HepG2 (cell line): ENCODE measurements around the gene SKI. TPM values are rescaled to one million over a fixed set of nuclear protein-coding genes. Genes with fewer than 3 reads are reported as not detected.

Source experiments
- ATF7-NPFF ChIP-seq: sonication (generic); formaldehyde crosslinking; IDR thresholded peaks from 2 replicates; pipeline ENCODE4 v1.8.1; 2023; ENCODE audit warnings: mild to moderate bottlenecking, low read depth, missing genetic modification reagents, moderate library complexity
- ERF ChIP-seq: IDR thresholded peaks from 2 replicates; pipeline ENCODE4 v1.6.1; 2018; ENCODE audit warnings: missing biosample characterization, missing genetic modification reagents
- FLYWCH1 ChIP-seq: sonication (generic); formaldehyde crosslinking; IDR thresholded peaks from 2 replicates; pipeline ENCODE4 v1.8.1; 2023; ENCODE audit warnings: mild to moderate bottlenecking, missing genetic modification reagents
- FOSL2 ChIP-seq: sonication (generic); formaldehyde crosslinking; IDR thresholded peaks from 2 replicates; pipeline ENCODE4 v1.4.0; 2020; ENCODE audit warnings: missing genetic modification reagents
- HNRNPUL1 ChIP-seq: fragments of 200-400 bp; formaldehyde crosslinking; IDR thresholded peaks from 2 replicates; pipeline ENCODE4 v1.6.1; 2017; ENCODE audit warnings: low read depth, mild to moderate bottlenecking, low read length, moderate library complexity
- MZF1 ChIP-seq: sonication (generic); formaldehyde crosslinking; IDR thresholded peaks from 2 replicates; pipeline ENCODE4 v1.8.1; 2023; ENCODE audit warnings: mild to moderate bottlenecking, missing genetic modification reagents, borderline replicate concordance
- PCBP2 ChIP-seq: fragments of 200-400 bp; formaldehyde crosslinking; optimal IDR thresholded peaks from 2 replicates; pipeline ENCODE3; 2018; ENCODE audit warnings: low read length, low read depth; ENCODE audit not compliant: poor library complexity, severe bottlenecking
- PHF8 ChIP-seq: sonication (generic); formaldehyde crosslinking; IDR thresholded peaks from 2 replicates; pipeline ENCODE4 v1.5.0; 2020; ENCODE audit warnings: missing genetic modification reagents
- PRPF4 ChIP-seq: fragments of 200-400 bp; formaldehyde crosslinking; IDR thresholded peaks from 2 replicates; pipeline ENCODE4 v1.6.1; 2016; ENCODE audit warnings: low read length, low read depth; ENCODE audit not compliant: poor library complexity, severe bottlenecking
- RAD21 ChIP-seq: fragments of 450-650 bp; formaldehyde crosslinking; IDR thresholded peaks from 2 replicates; pipeline ENCODE4 v1.5.0; 2020; ENCODE audit warnings: mild to moderate bottlenecking
- REL ChIP-seq: sonication (generic); formaldehyde crosslinking; conservative IDR thresholded peaks from 2 replicates; pipeline ENCODE4 v1.8.0; 2022; ENCODE audit warnings: mild to moderate bottlenecking, missing genetic modification reagents, moderate library complexity
- RNF2 ChIP-seq: fragments of 450-650 bp; conservative IDR thresholded peaks from 2 replicates; pipeline ENCODE4 v1.6.1; 2016; ENCODE audit warnings: low read depth
- TGIF2 ChIP-seq: IDR thresholded peaks from 2 replicates; pipeline ENCODE4 v1.6.1; 2016; ENCODE audit warnings: control low read depth, missing compliant biosample characterization
- ZMYM2 ChIP-seq: sonication (generic); formaldehyde crosslinking; IDR thresholded peaks from 2 replicates; pipeline ENCODE4 v1.8.0; 2022; ENCODE audit warnings: mild to moderate bottlenecking, missing genetic modification reagents
- ZNF234 ChIP-seq: sonication (generic); formaldehyde crosslinking; conservative IDR thresholded peaks from 2 replicates; pipeline ENCODE4 v1.5.1; 2020; ENCODE audit warnings: mild to moderate bottlenecking, missing genetic modification reagents
- ZNF264 ChIP-seq: sonication (generic); formaldehyde crosslinking; IDR thresholded peaks from 2 replicates; pipeline ENCODE4 v1.4.0; 2020; ENCODE audit warnings: missing genetic modification reagents
- ZNF367 ChIP-seq: sonication (generic); formaldehyde crosslinking; IDR thresholded peaks from 2 replicates; pipeline ENCODE4 v1.4.0; 2020; ENCODE audit warnings: missing genetic modification reagents, borderline replicate concordance
- ZNF567 ChIP-seq: sonication (generic); formaldehyde crosslinking; IDR thresholded peaks from 2 replicates; pipeline ENCODE4 v1.8.1; 2023; ENCODE audit warnings: mild to moderate bottlenecking, missing genetic modification reagents, borderline replicate concordance
- polyA plus RNA-seq, 8 experiments: library from polyadenylated mRNA; depleted of rRNA in 3 of 8; stranded (reverse) in 7 of 8; unstranded in 1 of 8; fragments of >200 nt; fragmentation: Illumina TruSeq in 4 of 8; extraction: Trizol in 4 of 8; gene quantifications; 2 replicates each; pipeline versions ENCODE4 v1.2.1 to v1.2.3, GENCODE V29; 2011 to 2016; ENCODE audit warnings: low read depth in 4 of 8, missing spikeins in 1 of 8, mixed read lengths in 1 of 8; ENCODE audit not compliant: insufficient read depth in 1 of 8
- total RNA-seq, 5 experiments: library from RNA; depleted of rRNA; stranded (reverse); fragments of >200 nt; fragmentation: Illumina TruSeq; extraction: Trizol; gene quantifications; 2 replicates each; pipeline ENCODE4 v1.2.3, GENCODE V29; 2016; ENCODE audit warnings: low read depth in 1 of 5
- TF ChIP-seq, protein P1 (sequence below): sonication (generic); formaldehyde crosslinking; IDR thresholded peaks from 2 replicates; pipeline ENCODE4 v1.8.1; 2023; ENCODE audit warnings: missing genetic modification reagents, mild to moderate bottlenecking, borderline replicate concordance
- TF ChIP-seq, protein P2 (sequence below): sonication (generic); formaldehyde crosslinking; IDR thresholded peaks from 2 replicates; pipeline ENCODE4 v1.4.0; 2020; ENCODE audit warnings: missing genetic modification reagents
- TF ChIP-seq, protein P3 (sequence below): sonication (generic); formaldehyde crosslinking; conservative IDR thresholded peaks from 2 replicates; pipeline ENCODE4 v1.8.1; 2023; ENCODE audit warnings: missing genetic modification reagents
- TF ChIP-seq, protein P4 (sequence below): sonication (generic); formaldehyde crosslinking; IDR thresholded peaks from 2 replicates; pipeline ENCODE4 v1.5.1; 2020; ENCODE audit warnings: missing genetic modification reagents, mild to moderate bottlenecking, borderline replicate concordance

Gene SKI
- total and polyA plus RNA-seq, 2 of the 13 experiments (the other 11 are each of a cell fraction or from before 2014, with no cell fraction given): 4.7 to 6.9 TPM

DNA sequence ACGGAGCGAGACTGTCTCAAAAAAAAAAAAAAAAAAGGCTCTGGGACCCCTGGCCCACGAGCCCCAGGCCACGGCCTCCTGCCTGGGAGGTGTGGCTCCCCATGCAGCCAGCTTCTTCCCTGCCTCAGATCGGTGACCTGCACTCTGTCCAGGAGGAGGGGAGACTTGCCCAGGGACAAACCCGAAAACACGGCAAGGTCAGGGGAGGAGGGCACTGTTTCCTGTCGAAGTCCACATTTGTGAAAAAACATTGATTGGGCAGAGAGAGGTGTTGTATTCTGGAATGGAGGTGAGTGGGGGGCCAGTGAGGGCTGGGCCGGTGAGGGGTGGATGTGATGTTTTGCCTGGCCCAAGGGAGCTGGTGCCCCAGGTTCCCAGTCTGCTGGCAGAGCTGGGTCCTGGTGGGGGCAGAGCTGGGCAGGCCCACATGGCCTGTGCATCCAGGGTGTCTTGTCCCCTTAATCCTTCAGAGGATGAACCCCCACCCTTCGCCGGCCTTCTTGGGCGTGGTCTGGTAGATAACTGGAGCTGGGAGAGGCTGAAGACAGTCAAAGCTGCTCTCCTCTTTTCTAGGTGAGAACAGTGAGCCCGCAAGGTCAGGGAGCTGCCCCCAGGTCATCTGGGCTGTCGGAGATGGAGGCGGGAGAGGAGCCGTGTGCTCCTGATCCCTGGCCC lies 21.2 kb upstream of the SKI start (continued):
- TF ChIP-seq FLYWCH1 (CRISPR knock-in tag) (no peak), PHF8 (CRISPR knock-in tag) (peak; percentile 25; the same call in 1 of the 2 replicates), MZF1 (no peak), TGIF2 (CRISPR knock-in tag) (no peak), ZNF264 (CRISPR knock-in tag) (no peak), PRPF4 (no peak), PCBP2 (no peak), ZNF367 (CRISPR knock-in tag) (no peak), HNRNPUL1 (no peak), RNF2 (no peak), RAD21 (CRISPR knock-in tag) (no peak), ZMYM2 (CRISPR knock-in tag) (no peak), FOSL2 (no peak), REL (CRISPR knock-in tag) (no peak), ZNF234 (CRISPR knock-in tag) (no peak), ERF (CRISPR knock-in tag) (no peak), ATF7-NPFF (CRISPR knock-in tag) (no peak), ZNF567 (CRISPR knock-in tag) (no peak)
- TF ChIP-seq, protein P1, sequence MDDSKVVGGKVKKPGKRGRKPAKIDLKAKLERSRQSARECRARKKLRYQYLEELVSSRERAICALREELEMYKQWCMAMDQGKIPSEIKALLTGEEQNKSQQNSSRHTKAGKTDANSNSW: no peak
- TF ChIP-seq, protein P2, sequence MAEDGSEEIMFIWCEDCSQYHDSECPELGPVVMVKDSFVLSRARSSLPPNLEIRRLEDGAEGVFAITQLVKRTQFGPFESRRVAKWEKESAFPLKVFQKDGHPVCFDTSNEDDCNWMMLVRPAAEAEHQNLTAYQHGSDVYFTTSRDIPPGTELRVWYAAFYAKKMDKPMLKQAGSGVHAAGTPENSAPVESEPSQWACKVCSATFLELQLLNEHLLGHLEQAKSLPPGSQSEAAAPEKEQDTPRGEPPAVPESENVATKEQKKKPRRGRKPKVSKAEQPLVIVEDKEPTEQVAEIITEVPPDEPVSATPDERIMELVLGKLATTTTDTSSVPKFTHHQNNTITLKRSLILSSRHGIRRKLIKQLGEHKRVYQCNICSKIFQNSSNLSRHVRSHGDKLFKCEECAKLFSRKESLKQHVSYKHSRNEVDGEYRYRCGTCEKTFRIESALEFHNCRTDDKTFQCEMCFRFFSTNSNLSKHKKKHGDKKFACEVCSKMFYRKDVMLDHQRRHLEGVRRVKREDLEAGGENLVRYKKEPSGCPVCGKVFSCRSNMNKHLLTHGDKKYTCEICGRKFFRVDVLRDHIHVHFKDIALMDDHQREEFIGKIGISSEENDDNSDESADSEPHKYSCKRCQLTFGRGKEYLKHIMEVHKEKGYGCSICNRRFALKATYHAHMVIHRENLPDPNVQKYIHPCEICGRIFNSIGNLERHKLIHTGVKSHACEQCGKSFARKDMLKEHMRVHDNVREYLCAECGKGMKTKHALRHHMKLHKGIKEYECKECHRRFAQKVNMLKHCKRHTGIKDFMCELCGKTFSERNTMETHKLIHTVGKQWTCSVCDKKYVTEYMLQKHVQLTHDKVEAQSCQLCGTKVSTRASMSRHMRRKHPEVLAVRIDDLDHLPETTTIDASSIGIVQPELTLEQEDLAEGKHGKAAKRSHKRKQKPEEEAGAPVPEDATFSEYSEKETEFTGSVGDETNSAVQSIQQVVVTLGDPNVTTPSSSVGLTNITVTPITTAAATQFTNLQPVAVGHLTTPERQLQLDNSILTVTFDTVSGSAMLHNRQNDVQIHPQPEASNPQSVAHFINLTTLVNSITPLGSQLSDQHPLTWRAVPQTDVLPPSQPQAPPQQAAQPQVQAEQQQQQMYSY (CRISPR knock-in tag): no peak; the same call in none of the 2 replicates
- TF ChIP-seq, protein P3, sequence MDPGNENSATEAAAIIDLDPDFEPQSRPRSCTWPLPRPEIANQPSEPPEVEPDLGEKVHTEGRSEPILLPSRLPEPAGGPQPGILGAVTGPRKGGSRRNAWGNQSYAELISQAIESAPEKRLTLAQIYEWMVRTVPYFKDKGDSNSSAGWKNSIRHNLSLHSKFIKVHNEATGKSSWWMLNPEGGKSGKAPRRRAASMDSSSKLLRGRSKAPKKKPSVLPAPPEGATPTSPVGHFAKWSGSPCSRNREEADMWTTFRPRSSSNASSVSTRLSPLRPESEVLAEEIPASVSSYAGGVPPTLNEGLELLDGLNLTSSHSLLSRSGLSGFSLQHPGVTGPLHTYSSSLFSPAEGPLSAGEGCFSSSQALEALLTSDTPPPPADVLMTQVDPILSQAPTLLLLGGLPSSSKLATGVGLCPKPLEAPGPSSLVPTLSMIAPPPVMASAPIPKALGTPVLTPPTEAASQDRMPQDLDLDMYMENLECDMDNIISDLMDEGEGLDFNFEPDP: no peak
- TF ChIP-seq, protein P4, sequence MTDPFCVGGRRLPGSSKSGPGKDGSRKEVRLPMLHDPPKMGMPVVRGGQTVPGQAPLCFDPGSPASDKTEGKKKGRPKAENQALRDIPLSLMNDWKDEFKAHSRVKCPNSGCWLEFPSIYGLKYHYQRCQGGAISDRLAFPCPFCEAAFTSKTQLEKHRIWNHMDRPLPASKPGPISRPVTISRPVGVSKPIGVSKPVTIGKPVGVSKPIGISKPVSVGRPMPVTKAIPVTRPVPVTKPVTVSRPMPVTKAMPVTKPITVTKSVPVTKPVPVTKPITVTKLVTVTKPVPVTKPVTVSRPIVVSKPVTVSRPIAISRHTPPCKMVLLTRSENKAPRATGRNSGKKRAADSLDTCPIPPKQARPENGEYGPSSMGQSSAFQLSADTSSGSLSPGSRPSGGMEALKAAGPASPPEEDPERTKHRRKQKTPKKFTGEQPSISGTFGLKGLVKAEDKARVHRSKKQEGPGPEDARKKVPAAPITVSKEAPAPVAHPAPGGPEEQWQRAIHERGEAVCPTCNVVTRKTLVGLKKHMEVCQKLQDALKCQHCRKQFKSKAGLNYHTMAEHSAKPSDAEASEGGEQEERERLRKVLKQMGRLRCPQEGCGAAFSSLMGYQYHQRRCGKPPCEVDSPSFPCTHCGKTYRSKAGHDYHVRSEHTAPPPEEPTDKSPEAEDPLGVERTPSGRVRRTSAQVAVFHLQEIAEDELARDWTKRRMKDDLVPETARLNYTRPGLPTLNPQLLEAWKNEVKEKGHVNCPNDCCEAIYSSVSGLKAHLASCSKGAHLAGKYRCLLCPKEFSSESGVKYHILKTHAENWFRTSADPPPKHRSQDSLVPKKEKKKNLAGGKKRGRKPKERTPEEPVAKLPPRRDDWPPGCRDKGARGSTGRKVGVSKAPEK (CRISPR knock-in tag): no peak
